RCC 7860 (cell line): ENCODE results near the gene KRT16.

Source experiments
- DNase-seq: peaks from one replicate; pipeline ENCODE4 v3.0.0-alpha.2; 2015; ENCODE audit warnings: low spot score
- FAIRE-seq: peaks from 2 replicates; lab custom pipeline; 2012; peaks lifted over from hg19 to GRCh38; lab: Jason Lieb, UNC

KRT16 gene

DNA sequence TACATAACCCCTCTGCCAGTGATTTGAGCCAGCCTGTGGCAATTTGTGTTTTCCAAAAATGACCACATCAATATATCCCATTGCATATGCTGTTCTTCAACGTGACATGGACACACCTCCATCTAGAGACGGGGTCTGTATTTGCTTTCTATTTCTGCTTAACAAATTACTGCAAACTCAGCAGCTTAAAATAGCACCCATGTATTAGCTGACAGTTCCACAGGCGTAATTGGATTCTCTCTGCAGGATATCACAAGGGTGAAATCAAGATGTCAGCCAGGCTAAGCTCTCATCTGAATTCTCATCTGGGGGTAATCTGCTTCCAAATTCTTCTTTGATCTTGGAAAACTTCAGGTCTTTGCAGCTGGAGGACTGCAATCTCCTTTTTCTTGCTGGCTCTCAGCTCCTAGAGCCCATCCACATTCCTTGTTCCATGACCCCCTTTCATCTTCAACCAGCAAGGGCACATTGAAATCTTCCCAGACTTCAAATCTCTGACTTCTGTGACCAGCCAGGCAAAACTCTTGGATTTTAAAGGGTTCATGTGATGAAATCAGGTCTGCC is 48.9 kb downstream of the KRT16 start:
- FAIRE-seq (no peak), DNase-seq (no peak)

DNA sequence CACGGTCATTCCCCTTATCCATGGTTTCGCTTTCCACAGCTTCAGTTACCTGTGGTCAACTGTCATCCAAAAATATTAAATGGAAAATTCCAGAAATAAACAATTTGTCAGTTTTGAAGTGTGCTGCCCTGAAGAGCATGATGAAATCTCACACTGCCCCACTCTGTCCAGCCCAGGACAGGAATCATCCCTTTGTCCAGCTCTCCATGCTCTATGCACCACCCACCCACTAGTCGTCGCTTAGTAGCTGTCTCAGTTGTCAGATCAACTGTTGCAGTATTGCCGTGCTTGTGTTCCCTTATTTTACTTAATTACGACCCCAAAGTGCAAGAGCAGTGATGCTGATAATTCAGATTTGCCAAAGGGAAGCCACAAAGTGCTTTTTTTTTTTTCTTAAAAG is 51.0 kb downstream of the KRT16 start:
- DNase-seq (no peak), FAIRE-seq (no peak)
